Activated naive CD4-positive, alpha-beta T cell treated with Interleukin-2 at 50 U/mL for 16 hours (primary cell): ENCODE measurements around the gene RXFP3.

ENCODE experiments used
- DNase-seq: peaks from one replicate; pipeline ENCODE4 v3.0.0-alpha.2; 2020

Gene RXFP3

DNA sequence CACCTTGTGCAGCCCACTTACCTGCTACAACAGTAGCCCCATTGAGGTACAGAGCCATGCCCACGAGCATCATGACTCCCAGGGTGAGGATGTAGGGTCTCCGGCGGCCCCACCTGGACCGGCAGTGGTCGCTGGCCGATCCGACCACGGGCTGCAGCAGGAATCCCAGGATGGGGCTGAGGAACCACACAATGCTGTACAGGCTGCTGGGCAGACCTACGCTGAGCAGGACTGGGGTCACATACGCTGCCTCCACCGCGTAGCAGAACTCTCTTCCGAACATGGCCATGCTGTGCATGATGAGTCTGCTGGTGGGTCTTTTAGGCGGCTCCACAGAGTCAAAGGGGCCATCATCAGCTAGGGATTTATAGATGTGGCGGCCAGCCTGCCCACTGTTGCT is 48.0 kb downstream of the RXFP3 start:
- no peak for DNase-seq

DNA sequence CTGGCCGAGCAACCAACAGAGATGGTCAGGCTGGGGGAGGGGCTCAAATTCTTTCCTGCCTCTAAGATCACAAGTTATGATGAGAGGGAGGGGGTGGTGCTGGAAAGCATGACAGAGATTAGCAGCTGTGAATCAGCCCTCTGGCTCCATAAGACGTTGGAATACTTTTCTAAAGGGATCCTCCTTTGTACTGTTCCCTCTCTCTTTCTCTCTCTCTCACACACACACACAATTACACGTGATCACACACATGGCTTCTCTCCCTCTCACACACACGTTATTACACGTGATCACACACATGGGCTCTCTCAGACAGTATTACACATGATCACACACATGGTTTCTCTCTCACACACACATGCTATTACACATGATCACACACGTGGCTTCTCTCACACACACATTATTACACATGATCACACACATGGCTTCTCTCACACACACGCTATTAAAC is 48.5 kb downstream of the RXFP3 start, which contains the start of gene SLC45A2:
Gene SLC45A2 (minus strand): TSS at position 23 of the 454 bp plus-strand sequence. CDS start 110 bp downstream, outside the sequence.
- no peak for DNase-seq

DNA sequence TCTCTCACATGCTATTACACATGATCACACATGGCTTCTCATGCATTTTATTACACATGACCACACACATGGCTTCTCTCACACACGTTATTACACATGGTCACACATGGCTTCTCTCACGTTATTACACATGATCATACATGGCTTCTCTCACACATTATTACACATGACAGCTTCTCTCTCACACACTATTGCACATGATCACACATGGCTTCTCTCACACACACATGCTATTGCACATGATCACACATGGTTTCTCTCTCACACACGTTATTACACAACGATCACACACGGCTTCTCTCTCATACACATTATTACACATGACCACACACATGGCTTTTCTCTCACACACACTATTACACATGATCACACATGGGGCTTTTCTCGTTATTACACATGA is 49.3 kb downstream of the RXFP3 start:
- DNase-seq = no peak
